Ascending aorta (tissue), 2 donors: ENCODE results near the gene GPC6. TPM values are rescaled to one million over a fixed set of nuclear protein-coding genes. Genes with fewer than 3 reads are reported as not detected.

Source experiments
- DNase-seq, 2 donors: peaks; one replicate each; pipeline ENCODE4 v3.0.0-alpha.2; 2019; ENCODE audit warnings: low spot score in 2 of 2
- H3K27ac ChIP-seq, 2 donors: fragments of 200-600 bp; sonication (generic); one replicate each; pipeline ENCODE4 v1.5.1; 2016 to 2017; ENCODE audit warnings: mild to moderate bottlenecking in 1 of 2
- H3K27me3 ChIP-seq: fragments of 200-600 bp; sonication (generic); one replicate; pipeline ENCODE4 v1.5.1; 2017
- H3K36me3 ChIP-seq, 2 donors: fragments of 200-600 bp; sonication (generic); one replicate each; pipeline ENCODE4 v1.5.1; 2016
- H3K4me1 ChIP-seq, 2 donors: fragments of 200-600 bp; sonication (generic); one replicate each; pipeline ENCODE4 v1.5.1; 2016 to 2017; ENCODE audit warnings: mild to moderate bottlenecking in 1 of 2
- H3K4me3 ChIP-seq, 2 donors: fragments of 200-600 bp; sonication (generic); one replicate each; pipeline ENCODE4 v1.5.1; 2016 to 2017; ENCODE audit warnings: mild to moderate bottlenecking in 1 of 2
- H3K9me3 ChIP-seq, 2 donors: fragments of 200-600 bp; sonication (generic); one replicate each; pipeline ENCODE4 v1.5.1; 2016
- CTCF ChIP-seq, 3 experiments: fragments of 200-600 bp in 2 of 3; fragments of 450-650 bp in 1 of 3; sonication (generic) in 2 of 3; IDR thresholded peaks; one replicate each; pipeline ENCODE4 v1.5.1; 2016 to 2019; ENCODE audit warnings: antibody characterized with exemption in 3 of 3, mild to moderate bottlenecking in 1 of 3, moderate library complexity in 1 of 3
- intact Hi-C: fragments of 100-400 bp; cut with DNase I; formaldehyde crosslinking; loops from one replicate; pipeline ENCODE4 v1.15.1; 2023
- total RNA-seq: library from RNA; depleted of rRNA; stranded (reverse); fragments of >200 nt; gene quantifications from one replicate; pipeline ENCODE4 v1.1.0, GENCODE V29; 2016

GPC6 gene
- total RNA-seq, 1 donor from 2014 or later: 23.2 TPM

- no peaks in the 10 kb centered on the region for H3K27me3 ChIP-seq
- no peak overlapping the region for H3K4me3 ChIP-seq
- no peaks in the 10 kb centered on the region for H3K9me3 ChIP-seq
- H3K36me3 ChIP-seq: no peaks in the 10 kb centered on the region
- H3K4me1 ChIP-seq: peaks cover 0 to 2% of the 10 kb centered on the region in 2 donors
- DNase-seq: no peak
- intact Hi-C loops: no loop called here
- no peak overlapping the region for H3K27ac ChIP-seq
- TF ChIP-seq CTCF (IDR thresholded peaks at IDR 0.05): no peak
Observed at GRCh38 chr13:93550236-93550635, 323.6 kb downstream of the GPC6 start.

- Histone ChIP-seq H3K27ac (no peak overlapping the region), H3K9me3 (no peaks in the 10 kb centered on the region), H3K4me1 (peaks cover 0 to 2% of the 10 kb centered on the region in 2 donors), H3K36me3 (no peaks in the 10 kb centered on the region), H3K27me3 (no peaks in the 10 kb centered on the region), H3K4me3 (no peak overlapping the region)
- TF ChIP-seq CTCF (IDR thresholded peaks at IDR 0.05): no peak
- intact Hi-C loops: no loop called here
- DNase-seq: no peak
Observed at GRCh38 chr13:93552596-93552995, 326.0 kb downstream of the GPC6 start.

- Histone ChIP-seq H3K4me1 (no peaks in the 10 kb centered on the region), H3K9me3 (no peaks in the 10 kb centered on the region), H3K27ac (peak overlapping the region in 1 of 2 donors; percentile 13), H3K36me3 (no peaks in the 10 kb centered on the region), H3K4me3 (no peak overlapping the region), H3K27me3 (no peaks in the 10 kb centered on the region)
- no peak for DNase-seq
- no peak for TF ChIP-seq CTCF (IDR thresholded peaks at IDR 0.05)
- intact Hi-C loops: no loop called here
Observed at GRCh38 chr13:93554514-93554913, 327.9 kb downstream of the GPC6 start.

- Histone ChIP-seq H3K27ac (no peak overlapping the region), H3K27me3 (no peaks in the 10 kb centered on the region), H3K4me3 (no peak overlapping the region), H3K36me3 (no peaks in the 10 kb centered on the region), H3K9me3 (no peaks in the 10 kb centered on the region), H3K4me1 (no peaks in the 10 kb centered on the region)
- DNase-seq: no peak
- TF ChIP-seq CTCF (IDR thresholded peaks at IDR 0.05): no peak
- intact Hi-C loops: no loop called here
Observed at GRCh38 chr13:93558637-93559036, 332.0 kb downstream of the GPC6 start.

GRCh38 chr13:93559718-93560117, 333.1 kb downstream of the GPC6 start:
- intact Hi-C loops: no loop called here
- DNase-seq: no peak
- TF ChIP-seq CTCF (IDR thresholded peaks at IDR 0.05): no peak

GRCh38 chr13:93561576-93562225, 335.1 kb downstream of the GPC6 start:
- TF ChIP-seq CTCF (IDR thresholded peaks at IDR 0.05): no peak
- no peaks in the 10 kb centered on the region for H3K9me3 ChIP-seq
- H3K36me3 ChIP-seq: no peaks in the 10 kb centered on the region
- H3K27ac ChIP-seq: no peak overlapping the region
- DNase-seq: no peak
- no peaks in the 10 kb centered on the region for H3K4me1 ChIP-seq
- intact Hi-C loops: no loop called here
- no peaks in the 10 kb centered on the region for H3K27me3 ChIP-seq
- H3K4me3 ChIP-seq: no peak overlapping the region

More at GRCh38 chr13:93559718-93560117, 333.1 kb downstream of the GPC6 start:
- Histone ChIP-seq H3K27me3 (no peaks in the 10 kb centered on the region), H3K4me1 (no peaks in the 10 kb centered on the region), H3K36me3 (no peaks in the 10 kb centered on the region), H3K27ac (no peak overlapping the region), H3K4me3 (no peak overlapping the region), H3K9me3 (no peaks in the 10 kb centered on the region)
